Measurements from ENCODE around the gene DOCK2.

The DOCK2 gene

GRCh38 chr5:169668732-169669131, 31.7 kb downstream of the DOCK2 start:
- Histone ChIP-seq H3K36me3 (ENCODE audit: control insufficient read depth in 5 of 5, insufficient read depth in 5 of 5, low read length in 5 of 5) (no peaks in the 10 kb centered on the region), H3K4me3 (ENCODE audit: low read depth in 1 of 5, low read length in 5 of 5) (no peak overlapping the region), H3K9ac (ENCODE audit: low read length in 5 of 5) (no peak overlapping the region), H3K27me3 (ENCODE audit: control insufficient read depth in 5 of 5, insufficient read depth in 4 of 5, low read length in 5 of 5) (no peaks in the 10 kb centered on the region), H3K27ac (ENCODE audit: low read depth, low read length) (no peak overlapping the region), H3K4me1 (ENCODE audit: control insufficient read depth in 5 of 5, insufficient read depth in 5 of 5, low read length in 5 of 5) (peaks cover 0 to 1% (median 0%) of the 10 kb centered on the region in 5 donors), H3K9me3 (ENCODE audit: control insufficient read depth in 5 of 5, low read length in 5 of 5) (no peaks in the 10 kb centered on the region)

- H3K4me1 ChIP-seq (ENCODE audit: control insufficient read depth in 5 of 5, insufficient read depth in 5 of 5, low read length in 5 of 5) = no peaks in the 10 kb centered on the region
- peaks cover 0 to 5% (median 0%) of the 10 kb centered on the region in 5 donors for H3K27me3 ChIP-seq (ENCODE audit: control insufficient read depth in 5 of 5, insufficient read depth in 4 of 5, low read length in 5 of 5)
- no peaks in the 10 kb centered on the region for H3K9me3 ChIP-seq (ENCODE audit: control insufficient read depth in 5 of 5, low read length in 5 of 5)
- no peak overlapping the region for H3K9ac ChIP-seq (ENCODE audit: low read length in 5 of 5)
- H3K27ac ChIP-seq (ENCODE audit: low read depth, low read length) = no peak overlapping the region
- no peak overlapping the region for H3K4me3 ChIP-seq (ENCODE audit: low read depth in 1 of 5, low read length in 5 of 5)
- peaks cover 0 to 11% (median 0%) of the 10 kb centered on the region in 5 donors for H3K36me3 ChIP-seq (ENCODE audit: control insufficient read depth in 5 of 5, insufficient read depth in 5 of 5, low read length in 5 of 5)
These were observed 33.9 kb downstream of the DOCK2 start for GRCh38 chr5:169670769-169671525.

- Histone ChIP-seq H3K9me3 (ENCODE audit: control insufficient read depth in 5 of 5, low read length in 5 of 5) (no peaks in the 10 kb centered on the region), H3K27ac (ENCODE audit: low read depth, low read length) (no peak overlapping the region), H3K27me3 (ENCODE audit: control insufficient read depth in 5 of 5, insufficient read depth in 4 of 5, low read length in 5 of 5) (peaks cover 0 to 2% (median 0%) of the 10 kb centered on the region in 5 donors), H3K9ac (ENCODE audit: low read length in 5 of 5) (no peak overlapping the region), H3K36me3 (ENCODE audit: control insufficient read depth in 5 of 5, insufficient read depth in 5 of 5, low read length in 5 of 5) (peaks cover 0 to 28% (median 0%) of the 10 kb centered on the region in 5 donors), H3K4me3 (ENCODE audit: low read depth in 1 of 5, low read length in 5 of 5) (no peak overlapping the region), H3K4me1 (ENCODE audit: control insufficient read depth in 5 of 5, insufficient read depth in 5 of 5, low read length in 5 of 5) (no peaks in the 10 kb centered on the region)
These were observed 45.0 kb downstream of the DOCK2 start for GRCh38 chr5:169682026-169682425.

DNA sequence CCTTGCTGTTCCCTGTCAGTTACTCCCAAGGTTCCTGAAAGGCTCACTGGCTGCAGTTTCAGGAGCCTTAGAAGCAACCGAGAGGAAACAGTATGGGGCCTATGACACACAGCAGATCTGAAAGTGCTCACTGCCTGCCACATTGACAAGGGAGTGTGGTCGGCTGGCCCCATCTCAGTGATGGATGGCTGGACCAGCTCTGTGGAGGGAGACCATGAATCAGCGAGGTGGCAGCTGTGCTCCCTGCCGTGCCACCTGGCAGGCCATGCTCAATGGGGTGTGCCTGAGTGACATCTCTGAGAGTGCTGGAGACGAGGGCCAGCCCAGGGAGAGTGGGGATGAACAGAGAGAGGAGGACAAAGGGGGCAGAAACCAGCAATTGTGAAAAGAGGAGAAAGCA, 49.1 kb downstream of the DOCK2 start:
- Histone ChIP-seq H3K27me3 (ENCODE audit: control insufficient read depth in 5 of 5, insufficient read depth in 4 of 5, low read length in 5 of 5) (peaks cover 0 to 2% (median 0%) of the 10 kb centered on the region in 5 donors), H3K9me3 (ENCODE audit: control insufficient read depth in 5 of 5, low read length in 5 of 5) (no peaks in the 10 kb centered on the region), H3K27ac (ENCODE audit: low read depth, low read length) (no peak overlapping the region), H3K9ac (ENCODE audit: low read length in 5 of 5) (no peak overlapping the region), H3K4me1 (ENCODE audit: control insufficient read depth in 5 of 5, insufficient read depth in 5 of 5, low read length in 5 of 5) (no peaks in the 10 kb centered on the region), H3K4me3 (ENCODE audit: low read depth in 1 of 5, low read length in 5 of 5) (no peak overlapping the region), H3K36me3 (ENCODE audit: control insufficient read depth in 5 of 5, insufficient read depth in 5 of 5, low read length in 5 of 5) (peaks cover 0 to 31% (median 0%) of the 10 kb centered on the region in 5 donors)

GRCh38 chr5:169688106-169688505, 51.0 kb downstream of the DOCK2 start:
- H3K4me1 ChIP-seq (ENCODE audit: control insufficient read depth in 5 of 5, insufficient read depth in 5 of 5, low read length in 5 of 5) = peaks cover 0 to 3% (median 0%) of the 10 kb centered on the region in 5 donors
- H3K27ac ChIP-seq (ENCODE audit: low read depth, low read length) = no peak overlapping the region
- H3K9me3 ChIP-seq (ENCODE audit: control insufficient read depth in 5 of 5, low read length in 5 of 5) = no peaks in the 10 kb centered on the region
- H3K4me3 ChIP-seq (ENCODE audit: low read depth in 1 of 5, low read length in 5 of 5) = no peak overlapping the region
- no peak overlapping the region for H3K9ac ChIP-seq (ENCODE audit: low read length in 5 of 5)
- peaks cover 0 to 2% (median 0%) of the 10 kb centered on the region in 5 donors for H3K27me3 ChIP-seq (ENCODE audit: control insufficient read depth in 5 of 5, insufficient read depth in 4 of 5, low read length in 5 of 5)
- peaks cover 0 to 33% (median 0%) of the 10 kb centered on the region in 5 donors for H3K36me3 ChIP-seq (ENCODE audit: control insufficient read depth in 5 of 5, insufficient read depth in 5 of 5, low read length in 5 of 5)

- no peak overlapping the region for H3K9ac ChIP-seq (ENCODE audit: low read length in 5 of 5)
- no peak overlapping the region for H3K27ac ChIP-seq (ENCODE audit: low read depth, low read length)
- H3K4me3 ChIP-seq (ENCODE audit: low read depth in 1 of 5, low read length in 5 of 5) = no peak overlapping the region
- peaks cover 0 to 18% (median 4%) of the 10 kb centered on the region in 5 donors for H3K4me1 ChIP-seq (ENCODE audit: control insufficient read depth in 5 of 5, insufficient read depth in 5 of 5, low read length in 5 of 5)
- H3K9me3 ChIP-seq (ENCODE audit: control insufficient read depth in 5 of 5, low read length in 5 of 5) = no peaks in the 10 kb centered on the region
- H3K27me3 ChIP-seq (ENCODE audit: control insufficient read depth in 5 of 5, insufficient read depth in 4 of 5, low read length in 5 of 5) = no peaks in the 10 kb centered on the region
- peaks cover 0 to 24% (median 0%) of the 10 kb centered on the region in 5 donors for H3K36me3 ChIP-seq (ENCODE audit: control insufficient read depth in 5 of 5, insufficient read depth in 5 of 5, low read length in 5 of 5)
These were observed 54.4 kb downstream of the DOCK2 start for GRCh38 chr5:169691471-169691870.

DNA sequence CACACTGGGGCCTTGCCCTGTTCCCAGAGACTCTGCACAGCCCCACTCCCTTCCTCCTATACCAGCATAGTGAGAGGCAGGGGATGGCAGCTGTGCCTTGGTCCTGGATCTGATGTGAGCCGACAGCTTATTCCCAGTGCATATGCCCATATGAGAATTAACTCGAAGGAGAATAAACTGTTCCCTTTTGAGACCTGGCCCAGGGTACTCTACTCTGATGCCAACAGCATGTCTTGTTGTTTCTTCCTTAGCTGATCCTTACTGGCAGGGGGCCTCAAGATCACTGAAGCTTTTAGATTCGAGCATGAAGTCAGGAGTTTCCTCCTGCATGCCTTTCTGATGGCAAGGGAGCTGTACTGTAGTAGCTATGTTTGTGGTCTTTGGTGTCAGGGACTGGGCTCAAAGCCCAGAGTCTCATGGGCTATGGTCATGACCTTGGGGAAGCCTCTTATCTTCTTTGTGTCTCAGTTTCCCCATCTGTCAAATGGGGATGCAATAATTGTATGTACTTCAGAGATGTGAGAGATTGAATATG, 57.1 kb downstream of the DOCK2 start:
- Histone ChIP-seq H3K36me3 (ENCODE audit: control insufficient read depth in 5 of 5, insufficient read depth in 5 of 5, low read length in 5 of 5) (peaks cover 0 to 39% (median 0%) of the 10 kb centered on the region in 5 donors), H3K4me1 (ENCODE audit: control insufficient read depth in 5 of 5, insufficient read depth in 5 of 5, low read length in 5 of 5) (peaks cover 0 to 19% (median 4%) of the 10 kb centered on the region in 5 donors), H3K4me3 (ENCODE audit: low read depth in 1 of 5, low read length in 5 of 5) (no peak overlapping the region), H3K9me3 (ENCODE audit: control insufficient read depth in 5 of 5, low read length in 5 of 5) (no peaks in the 10 kb centered on the region), H3K9ac (ENCODE audit: low read length in 5 of 5) (no peak overlapping the region), H3K27me3 (ENCODE audit: control insufficient read depth in 5 of 5, insufficient read depth in 4 of 5, low read length in 5 of 5) (no peaks in the 10 kb centered on the region), H3K27ac (ENCODE audit: low read depth, low read length) (no peak overlapping the region)

- Histone ChIP-seq H3K4me3 (ENCODE audit: low read depth in 1 of 5, low read length in 5 of 5) (no peak overlapping the region), H3K27ac (ENCODE audit: low read depth, low read length) (no peak overlapping the region), H3K27me3 (ENCODE audit: control insufficient read depth in 5 of 5, insufficient read depth in 4 of 5, low read length in 5 of 5) (no peaks in the 10 kb centered on the region), H3K36me3 (ENCODE audit: control insufficient read depth in 5 of 5, insufficient read depth in 5 of 5, low read length in 5 of 5) (peaks cover 0 to 41% (median 2%) of the 10 kb centered on the region in 5 donors), H3K4me1 (ENCODE audit: control insufficient read depth in 5 of 5, insufficient read depth in 5 of 5, low read length in 5 of 5) (peaks cover 0 to 19% (median 4%) of the 10 kb centered on the region in 5 donors), H3K9ac (ENCODE audit: low read length in 5 of 5) (no peak overlapping the region), H3K9me3 (ENCODE audit: control insufficient read depth in 5 of 5, low read length in 5 of 5) (no peaks in the 10 kb centered on the region)
These were observed 58.0 kb downstream of the DOCK2 start for GRCh38 chr5:169695025-169695625.

DNA sequence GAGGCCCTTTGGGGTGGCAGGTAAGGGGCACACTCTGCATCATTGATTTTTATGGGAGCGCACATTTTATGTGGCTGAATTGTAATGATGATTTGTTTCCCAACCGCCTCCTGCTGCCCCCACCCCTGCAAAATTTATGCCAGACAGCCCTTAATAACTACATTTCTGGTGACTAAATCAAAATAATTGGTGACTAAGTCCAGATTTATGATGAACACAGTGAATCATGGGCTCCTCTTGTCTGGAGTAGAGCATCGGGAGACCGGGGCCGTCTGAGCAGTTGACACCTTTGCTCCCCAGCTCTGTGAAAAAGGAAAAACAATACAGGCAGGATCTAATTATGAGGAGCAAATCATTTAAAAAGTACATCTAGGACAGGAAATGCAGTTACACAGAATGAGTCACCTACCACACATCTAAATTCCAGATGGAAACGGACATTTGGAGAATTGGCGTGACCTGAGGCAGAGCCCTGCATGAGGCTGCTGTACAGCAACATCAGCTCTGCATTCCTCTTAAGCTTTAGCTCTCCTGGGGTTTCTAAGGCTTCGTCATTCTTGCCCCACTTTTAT, 58.9 kb downstream of the DOCK2 start:
- no peaks in the 10 kb centered on the region for H3K9me3 ChIP-seq (ENCODE audit: control insufficient read depth in 5 of 5, low read length in 5 of 5)
- H3K27ac ChIP-seq (ENCODE audit: low read depth, low read length) = no peak overlapping the region
- peaks cover 0 to 19% (median 4%) of the 10 kb centered on the region in 5 donors for H3K4me1 ChIP-seq (ENCODE audit: control insufficient read depth in 5 of 5, insufficient read depth in 5 of 5, low read length in 5 of 5)
- H3K36me3 ChIP-seq (ENCODE audit: control insufficient read depth in 5 of 5, insufficient read depth in 5 of 5, low read length in 5 of 5) = peaks cover 0 to 39% (median 2%) of the 10 kb centered on the region in 5 donors
- H3K27me3 ChIP-seq (ENCODE audit: control insufficient read depth in 5 of 5, insufficient read depth in 4 of 5, low read length in 5 of 5) = no peaks in the 10 kb centered on the region
- no peak overlapping the region for H3K9ac ChIP-seq (ENCODE audit: low read length in 5 of 5)
- no peak overlapping the region for H3K4me3 ChIP-seq (ENCODE audit: low read depth in 1 of 5, low read length in 5 of 5)

Data from subcutaneous abdominal adipose tissue (tissue), 5 donors.